Measurements from ENCODE around the gene PTDSS2.
"Not testable (repeated sequence)": the region's sequence is repeated elsewhere in the genome, so short reads cannot be mapped to it uniquely, and the experiment has no call there.

The PTDSS2 gene

DNA sequence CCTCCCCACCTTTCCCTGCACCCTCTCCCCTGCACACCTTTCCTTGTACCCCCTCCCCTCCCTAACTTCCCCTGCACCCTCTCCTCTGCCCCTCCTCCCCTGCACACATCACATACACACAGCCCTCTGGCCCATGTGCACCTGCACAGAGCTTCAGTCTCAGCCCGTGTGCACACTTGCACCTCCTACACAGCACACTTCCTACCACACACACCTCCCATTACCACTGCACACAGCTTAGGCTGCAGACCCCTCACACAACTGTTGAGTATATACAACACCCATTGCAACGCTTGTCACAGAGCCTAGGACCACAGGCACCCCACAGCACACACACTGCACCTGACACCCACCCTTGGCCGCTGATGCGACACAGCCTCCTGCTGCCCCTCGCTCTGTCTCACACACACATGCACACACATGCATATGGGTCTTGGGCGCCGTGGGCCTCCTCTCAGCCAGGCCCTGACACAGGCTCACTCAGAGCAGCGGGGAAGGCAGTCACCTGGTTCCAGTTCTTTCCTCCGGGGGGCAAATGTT lies 35.7 kb upstream of the PTDSS2 start:
- no peak for DNase-seq

DNA sequence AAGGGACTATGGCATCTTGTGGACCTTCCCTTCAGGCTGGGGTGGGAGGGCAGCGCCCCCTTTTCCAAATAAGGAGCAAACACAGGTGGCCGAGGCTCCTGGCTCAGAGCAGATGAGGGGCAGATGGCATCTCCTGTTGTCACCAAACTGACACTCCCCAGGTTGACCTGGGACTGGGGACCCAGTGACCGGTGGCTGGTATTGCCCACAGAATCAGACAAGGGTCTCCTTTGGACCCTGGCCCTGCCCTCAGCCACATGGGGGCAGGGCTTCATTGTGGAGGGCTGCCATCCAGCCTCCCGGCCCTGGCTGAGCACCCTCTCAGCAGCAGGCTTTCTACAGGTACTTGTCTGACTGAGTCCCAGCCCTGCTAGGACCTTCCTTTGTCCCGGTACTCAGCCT lies 34.4 kb upstream of the PTDSS2 start:
- no peak for DNase-seq

DNA sequence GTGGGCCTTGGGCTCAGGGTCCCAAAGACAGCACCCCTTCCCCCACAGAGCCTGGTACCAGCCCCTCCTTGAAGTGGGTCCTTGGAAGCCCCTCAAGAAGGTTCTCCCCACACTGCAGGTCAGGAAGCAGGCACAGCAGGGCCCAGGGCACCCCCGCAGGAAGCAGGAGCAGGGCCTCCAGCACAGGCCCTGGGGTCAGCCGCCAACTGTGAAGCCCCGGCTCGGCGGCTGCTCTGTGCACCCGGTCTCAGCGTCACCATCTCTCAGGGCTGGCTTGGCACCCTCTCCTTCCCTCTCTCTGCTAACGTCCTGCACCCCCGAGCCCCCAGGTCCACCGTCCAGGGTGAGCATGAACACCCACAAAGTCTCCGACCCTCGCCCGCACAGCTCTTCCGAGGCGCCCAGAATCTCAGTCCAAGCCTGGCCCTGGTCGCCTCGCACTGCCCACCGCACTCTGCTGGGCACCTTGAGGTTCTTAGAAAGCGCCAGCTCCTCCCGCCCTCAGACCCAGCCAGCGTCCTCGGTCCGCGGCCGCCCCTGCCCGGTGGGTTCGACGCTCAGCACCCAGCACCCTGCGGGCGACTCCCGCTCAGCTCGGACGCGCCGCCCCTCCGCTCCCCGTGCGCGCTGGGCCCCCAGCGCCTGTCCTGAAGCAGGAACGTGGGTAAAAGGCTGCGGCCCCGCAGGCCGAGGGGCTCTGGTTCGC lies 33.9 kb upstream of the PTDSS2 start:
- peak in 1 of 4 experiments; percentile 24 for DNase-seq

DNA sequence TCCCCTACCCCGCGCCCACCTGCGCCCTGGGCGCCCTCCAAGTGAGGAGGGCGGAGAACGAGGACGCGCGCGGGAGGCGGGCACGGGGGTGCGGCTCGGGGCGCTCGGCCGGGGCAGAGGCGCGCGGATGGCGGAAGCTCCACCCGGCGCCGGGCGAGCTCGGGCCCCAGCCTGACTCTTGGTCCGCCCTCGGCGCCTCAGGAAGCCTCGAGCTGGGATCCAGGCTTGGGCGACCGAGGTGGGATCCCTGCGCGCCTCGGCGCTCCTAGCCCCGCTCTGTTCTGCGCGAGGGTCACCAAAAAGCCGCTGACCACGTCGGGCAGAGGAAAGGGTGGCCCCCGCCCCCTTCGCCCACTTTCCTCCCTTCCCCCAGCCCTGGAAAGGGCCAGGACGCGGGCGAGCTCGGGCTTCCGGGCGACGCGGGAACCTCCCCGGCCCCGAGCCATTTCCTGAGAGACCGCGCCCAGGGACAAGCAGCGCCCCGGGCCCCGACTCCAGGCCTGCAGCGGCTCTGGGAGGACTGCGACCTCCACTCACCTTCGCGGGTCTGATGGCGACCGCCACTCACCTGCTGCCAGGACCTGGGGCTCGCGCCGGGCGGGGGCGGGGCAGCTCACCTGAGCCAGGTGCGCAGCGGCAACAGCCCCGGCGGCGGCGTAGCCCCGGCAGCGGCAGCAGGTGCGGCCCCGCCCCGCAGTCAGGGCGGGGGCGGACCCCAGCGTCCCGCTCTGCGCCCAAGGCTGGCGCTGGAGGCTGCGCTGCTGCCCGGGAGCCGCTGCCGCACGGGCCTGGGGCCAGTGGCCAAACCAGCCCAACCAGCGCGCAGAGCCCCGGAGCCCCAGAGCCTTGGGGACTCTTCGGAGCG lies 33.1 kb upstream of the PTDSS2 start:
- peak; percentile 52 to 87 (median 66) for DNase-seq

DNA sequence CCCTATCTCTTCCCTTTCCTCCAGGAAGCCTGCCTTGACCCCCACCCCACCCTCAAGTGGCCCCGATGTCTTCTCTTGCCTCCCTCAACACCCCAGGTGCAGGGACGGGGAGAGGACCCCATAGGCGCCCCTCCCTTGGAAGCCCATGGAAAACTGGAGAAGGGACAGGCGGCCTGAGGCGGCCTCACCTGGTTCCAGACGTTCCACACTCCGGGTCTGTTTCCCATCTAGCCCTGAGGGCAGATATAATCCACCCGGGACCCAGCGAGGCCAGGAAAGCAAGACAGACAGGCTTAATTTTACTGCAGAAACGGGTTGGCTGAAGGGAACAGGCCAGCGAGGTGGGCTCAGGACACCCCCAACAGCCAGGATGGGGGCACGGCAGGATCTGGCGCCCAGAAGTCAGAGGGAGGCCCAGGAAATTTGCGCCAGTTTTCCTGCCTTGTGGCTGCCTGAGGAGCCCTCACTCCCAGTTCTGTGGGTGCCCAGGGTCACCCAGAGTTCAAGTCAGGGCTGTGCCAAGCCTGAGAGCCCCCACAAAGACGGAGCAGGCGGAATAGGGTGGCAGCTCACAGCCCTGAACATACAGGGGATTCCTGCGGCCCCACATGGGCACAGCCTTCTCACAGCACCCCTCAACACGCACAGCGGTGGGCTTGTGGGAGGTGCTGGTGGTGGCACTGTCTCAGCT lies 32.3 kb upstream of the PTDSS2 start:
- no peak for DNase-seq

DNA sequence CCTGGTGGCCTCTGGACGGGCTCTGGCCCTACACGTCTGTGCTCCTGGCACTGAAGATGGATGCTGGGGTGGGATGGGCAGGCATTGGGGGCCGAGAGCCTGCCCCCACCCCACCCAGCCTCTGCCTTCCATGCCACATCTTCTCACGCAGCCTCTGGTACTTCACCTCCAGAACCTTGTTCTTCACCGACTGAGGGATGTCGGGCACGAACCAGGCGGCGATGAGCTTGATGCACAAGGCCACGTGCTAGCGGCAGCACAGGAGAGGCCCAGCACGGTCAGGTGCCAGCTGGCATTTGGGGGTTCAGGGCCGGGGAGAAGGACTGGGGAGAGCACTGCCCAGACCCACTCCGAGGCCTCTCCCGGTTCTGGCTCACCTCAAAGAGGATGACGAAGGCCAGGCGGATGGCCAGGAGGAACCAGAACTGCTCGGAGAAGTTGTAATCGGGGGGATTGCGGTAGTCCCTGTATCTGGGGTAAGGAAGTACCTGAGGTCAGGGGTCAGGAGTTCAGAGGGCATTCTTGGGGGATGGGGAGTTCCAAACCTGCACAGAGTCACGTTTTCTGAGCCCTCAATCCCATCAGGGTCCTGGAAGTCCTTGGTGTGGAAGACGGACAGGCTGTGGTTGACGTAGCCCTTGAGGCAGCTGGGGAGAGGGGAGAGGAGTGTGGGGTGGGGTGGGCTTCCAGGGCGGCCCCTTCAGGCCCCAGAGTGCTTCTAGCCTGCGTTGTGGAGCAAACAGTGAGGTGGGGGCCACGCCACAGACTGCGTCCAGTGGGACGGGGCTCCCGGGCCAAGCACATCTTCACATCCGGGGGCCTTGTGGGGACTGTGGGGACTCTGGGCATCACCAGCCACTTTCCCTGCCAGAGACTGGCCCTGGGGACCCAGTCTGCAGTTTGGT lies 31.5 kb upstream of the PTDSS2 start:
- no peak for DNase-seq

DNA sequence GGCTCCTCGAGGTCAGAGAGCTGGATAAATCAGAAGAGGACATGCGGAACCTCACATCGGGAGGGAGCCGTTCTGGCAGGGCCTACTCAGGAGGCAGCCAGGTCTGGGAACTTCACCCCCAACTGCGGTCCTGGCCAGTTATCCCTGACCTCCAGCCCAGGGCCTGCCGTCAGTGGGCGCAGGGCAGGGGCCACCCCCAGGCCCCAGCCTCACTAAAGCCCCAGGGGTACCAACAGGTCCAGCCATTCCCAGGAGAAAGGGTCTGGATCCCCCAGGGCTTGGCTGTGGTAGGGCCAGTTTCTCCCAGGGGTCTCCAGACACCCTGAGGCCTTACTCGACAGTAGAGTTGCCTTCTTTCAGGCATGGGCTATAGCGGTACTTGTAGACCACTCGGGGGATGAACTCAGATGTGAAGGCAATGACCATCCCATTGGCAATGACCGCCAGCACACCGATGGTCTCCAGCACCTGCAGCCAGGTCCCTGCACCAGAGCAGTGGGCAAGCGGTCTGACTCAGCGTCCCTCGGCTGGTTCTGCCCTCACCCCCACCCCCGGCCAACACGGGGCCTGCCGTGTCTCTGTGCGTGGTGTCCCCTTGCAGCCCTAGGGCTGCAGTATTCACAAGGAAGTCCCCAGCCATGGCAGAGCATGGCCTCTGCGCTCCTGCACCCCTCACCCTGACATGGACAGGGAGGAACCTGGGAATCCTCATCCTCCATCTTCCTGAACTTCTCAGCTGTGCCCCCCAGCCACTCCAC lies 30.7 kb upstream of the PTDSS2 start:
- no peak for DNase-seq

DNA sequence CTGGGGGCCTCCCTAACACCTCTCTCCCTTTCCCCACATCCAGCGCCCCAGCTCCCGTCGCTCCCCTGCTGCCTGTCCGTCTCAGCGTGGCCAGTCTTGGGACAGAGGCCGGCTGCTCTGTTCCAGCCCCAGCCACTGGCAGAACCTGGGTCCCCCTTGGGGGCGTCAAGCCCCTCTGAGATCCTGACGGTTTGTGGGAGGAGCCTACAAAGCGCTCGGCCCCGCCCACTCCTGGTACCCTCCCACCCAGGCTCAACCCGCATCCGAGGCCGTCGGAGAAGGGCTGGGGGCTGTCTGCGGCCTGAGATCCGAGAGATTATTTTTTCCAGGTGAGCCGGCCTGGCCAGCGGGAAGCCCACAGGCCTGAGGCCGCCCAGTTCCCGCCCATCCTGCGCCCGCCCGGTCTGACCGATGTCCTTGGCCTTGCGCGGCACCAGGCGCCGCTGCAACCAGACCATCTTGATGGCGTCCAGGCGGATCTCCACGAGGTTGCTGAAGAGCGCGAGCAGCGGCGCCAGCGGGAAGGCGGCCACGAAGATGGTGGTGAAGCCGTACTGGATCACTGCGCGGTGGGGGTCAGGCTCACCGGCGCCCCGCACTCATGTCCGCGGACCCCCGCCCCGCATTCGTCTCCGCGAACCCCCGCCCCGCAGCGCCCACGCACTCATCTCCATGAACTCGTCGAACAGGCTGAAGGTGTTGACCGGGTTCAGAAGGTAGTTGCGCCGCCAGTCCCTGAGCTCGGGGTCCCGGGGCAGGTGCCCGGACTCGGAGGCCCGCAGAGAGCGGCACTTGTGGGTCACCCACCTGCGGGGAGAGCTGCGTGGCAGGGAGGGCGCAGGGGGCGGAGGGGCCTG lies 29.8 kb upstream of the PTDSS2 start:
- no peak for DNase-seq

DNA sequence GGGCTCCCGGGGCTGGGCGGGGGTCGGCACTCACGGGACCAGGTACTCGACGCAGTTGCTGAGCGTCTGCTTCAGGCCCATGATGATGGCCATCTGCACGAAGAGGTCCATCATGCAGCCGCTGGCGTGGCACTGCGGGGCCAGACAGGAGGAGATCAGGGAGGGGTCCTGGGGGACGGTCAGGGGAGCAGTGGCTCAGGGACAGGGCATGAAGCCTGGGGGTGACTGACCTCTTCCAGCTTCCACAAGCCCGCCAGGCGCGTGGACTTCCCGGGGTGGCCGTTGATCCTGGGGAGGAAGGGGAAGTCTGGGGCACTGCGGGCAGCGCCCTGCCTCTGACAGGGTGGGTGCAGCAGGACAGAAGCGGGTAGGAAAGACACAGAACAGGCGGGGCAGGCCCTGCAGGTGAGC lies 29.2 kb upstream of the PTDSS2 start:
- no peak for DNase-seq

DNA sequence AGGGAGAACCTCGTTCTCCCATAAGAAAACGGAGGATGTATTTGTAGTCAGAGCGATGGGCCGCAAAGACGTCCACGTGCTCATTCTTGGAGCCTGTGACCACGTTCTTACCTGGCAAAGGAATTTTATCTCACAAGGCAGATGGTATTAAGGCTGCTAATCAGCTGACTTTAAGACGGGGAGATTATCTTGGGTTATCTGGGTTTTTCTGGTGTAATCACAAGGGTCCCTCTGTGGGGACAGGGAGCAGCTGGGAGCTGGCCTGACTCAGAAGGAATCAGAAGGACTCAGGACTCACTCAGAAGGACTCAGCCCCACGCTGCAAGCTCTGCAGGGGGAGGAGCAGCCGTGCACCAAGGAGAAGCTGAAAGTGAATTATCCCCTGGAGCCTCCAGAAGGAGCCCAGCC lies 27.8 kb upstream of the PTDSS2 start:
- no peak for DNase-seq

DNA sequence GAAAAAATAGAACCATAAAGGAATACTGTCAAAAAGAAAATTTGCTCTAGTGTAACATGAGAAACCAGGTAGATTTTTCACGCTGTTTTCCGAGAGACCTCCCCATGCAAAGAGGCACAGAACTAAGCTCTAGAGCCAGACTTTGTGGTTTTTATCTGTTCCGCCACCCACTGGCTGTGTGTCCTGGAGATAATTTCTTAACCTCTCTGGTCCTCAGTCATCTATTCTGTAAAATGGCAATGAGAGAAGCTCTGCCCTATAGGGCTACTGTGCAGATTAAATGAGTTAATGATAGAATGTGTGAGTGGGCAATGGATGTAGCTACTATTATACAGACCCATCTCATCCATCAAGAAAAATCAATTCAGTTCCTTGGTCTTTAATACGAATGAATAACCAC lies 25.8 kb upstream of the PTDSS2 start:
- DNase-seq = no peak

DNA sequence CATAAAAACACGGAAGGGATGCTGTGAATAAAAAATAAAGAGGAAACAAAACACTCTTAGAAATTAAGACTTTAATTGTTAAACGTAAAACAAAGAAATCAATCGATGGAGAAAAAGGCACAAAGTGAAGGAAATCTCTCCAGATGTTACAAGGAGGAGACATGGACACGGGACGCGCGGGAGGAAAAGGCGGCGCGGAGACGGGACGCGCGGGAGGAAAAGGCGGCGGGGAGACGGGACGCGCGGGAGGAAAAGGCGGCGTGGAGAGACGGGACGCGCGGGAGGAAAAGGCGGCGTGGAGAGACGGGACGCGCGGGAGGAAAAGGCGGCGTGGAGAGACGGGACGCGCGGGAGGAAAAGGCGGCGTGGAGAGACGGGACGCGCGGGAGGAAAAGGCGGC lies 25.3 kb upstream of the PTDSS2 start:
- DNase-seq = not testable (repeated sequence)

DNA sequence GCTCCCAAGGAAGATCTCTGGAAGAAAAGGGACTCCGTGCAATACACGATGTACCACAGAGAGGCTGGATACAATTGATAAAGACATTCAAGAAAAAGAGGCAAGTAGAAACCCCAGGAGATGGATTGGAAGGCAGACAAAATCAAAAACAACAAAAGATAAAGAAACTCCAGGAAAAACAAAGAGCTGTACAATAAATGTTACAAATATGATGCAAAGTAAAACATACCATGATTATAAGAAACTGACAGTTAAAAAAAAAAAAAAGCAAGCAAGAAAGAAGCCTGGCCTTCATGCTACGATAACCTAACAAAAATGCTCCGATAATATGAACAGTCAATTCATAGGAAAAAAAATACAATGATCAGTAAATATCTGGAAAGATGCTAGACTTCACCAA lies 24.8 kb upstream of the PTDSS2 start:
- no peak for DNase-seq

DNA sequence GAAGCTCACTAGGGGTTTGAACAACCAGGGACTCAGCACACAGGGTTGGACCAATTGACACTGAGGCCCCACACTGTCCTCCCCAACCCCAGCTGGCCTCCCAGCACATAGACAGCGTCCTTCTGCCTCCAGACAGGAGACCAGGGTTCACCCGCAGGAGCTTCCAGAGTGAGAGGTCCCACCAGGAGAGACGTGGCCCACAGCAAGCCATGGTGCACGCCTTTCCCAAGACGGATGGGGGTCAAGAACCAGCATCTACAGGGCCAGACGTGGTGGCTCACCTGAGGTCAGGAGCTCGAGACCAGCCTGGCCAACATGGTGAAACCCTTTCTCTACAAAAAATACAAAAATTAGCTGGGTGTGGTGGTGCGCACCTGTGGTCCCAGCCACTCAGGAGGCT lies 23.2 kb upstream of the PTDSS2 start:
- no peak for DNase-seq

DNA sequence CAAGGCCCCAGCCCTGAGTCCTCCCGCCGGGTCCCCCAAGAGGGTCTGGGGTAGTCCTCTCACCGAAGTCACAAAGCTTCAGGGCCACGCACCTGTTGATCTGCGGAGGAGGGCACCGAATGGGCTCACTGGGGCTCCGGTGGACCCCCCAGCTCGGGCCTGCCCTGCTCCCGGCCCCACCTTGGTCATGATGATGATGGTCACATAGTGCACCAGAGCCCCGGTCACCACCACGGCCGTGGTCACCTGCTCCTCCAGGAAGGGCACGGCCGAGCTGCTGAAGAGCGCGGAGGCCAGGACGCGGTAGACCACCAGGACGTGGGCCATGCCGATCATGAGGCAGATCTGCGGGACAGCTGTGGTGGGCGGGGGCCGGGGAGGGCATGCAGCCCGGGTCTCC lies 21.8 kb upstream of the PTDSS2 start:
- DNase-seq = no peak

DNA sequence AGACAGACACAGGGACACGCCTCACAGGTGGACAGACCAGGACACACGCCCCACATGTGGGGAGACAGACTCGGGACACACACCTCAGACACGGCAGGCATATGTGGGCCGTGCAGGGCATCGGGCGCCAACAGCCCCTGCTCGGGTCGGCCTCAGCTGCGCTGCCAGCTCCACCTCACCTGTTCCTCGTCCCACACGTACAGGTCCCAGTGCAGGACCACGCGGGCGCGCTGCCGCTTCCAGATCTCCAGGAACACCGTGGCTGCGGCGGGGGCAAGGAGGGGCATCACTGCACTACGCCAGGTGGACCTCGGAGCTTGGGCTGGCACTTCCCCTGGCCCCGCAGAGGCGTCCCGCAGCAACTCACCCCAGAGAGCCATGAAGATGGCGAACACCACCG lies 20.7 kb upstream of the PTDSS2 start:
- DNase-seq = no peak

DNA sequence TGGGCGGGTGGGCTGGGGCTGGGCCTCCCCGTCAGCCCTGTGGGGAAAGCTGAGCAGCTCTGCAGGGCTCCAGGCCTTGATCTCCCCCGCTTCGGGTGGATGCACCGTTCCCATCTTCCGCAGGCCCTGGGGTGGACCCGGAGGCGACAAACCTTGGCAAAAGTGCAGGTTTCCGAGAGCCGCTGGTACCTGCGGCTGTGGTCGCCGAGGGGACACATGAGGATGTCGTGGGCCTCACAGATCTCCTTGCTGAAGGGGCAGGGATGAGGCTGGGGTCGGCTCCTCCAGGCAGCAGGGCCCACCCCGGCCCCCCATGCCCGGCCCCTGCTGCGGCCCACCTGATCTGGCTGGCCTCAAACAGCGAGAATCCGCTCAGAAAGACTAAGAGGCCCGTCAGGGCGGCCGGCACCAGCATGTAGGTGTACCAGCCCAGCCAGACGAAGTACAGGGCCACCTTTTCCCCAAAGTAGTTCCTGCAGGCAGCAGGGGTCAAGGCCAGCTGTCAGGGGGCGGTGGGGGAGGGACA lies 20.1 kb upstream of the PTDSS2 start:
- DNase-seq = no peak

DNA sequence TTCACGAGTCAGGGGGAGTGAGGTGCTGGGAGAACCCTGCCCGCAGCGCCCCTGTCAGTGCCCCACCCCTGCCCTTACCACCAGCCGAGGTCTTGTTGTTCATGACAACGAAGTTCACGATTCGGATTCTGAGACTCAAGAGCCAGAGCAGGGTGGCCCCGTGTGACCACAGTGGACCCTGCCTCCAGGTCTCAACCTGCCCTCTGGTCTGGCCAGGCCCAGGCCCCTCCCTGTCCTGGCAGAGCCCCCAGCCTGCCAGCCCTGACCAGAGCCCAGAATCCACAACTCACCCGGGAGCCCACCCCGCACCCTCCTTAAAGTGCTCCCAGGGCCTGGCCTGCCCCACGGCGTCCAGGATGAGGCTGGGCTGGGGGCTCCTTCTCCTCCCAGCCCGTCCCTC lies 18.2 kb upstream of the PTDSS2 start:
- no peak for DNase-seq

DNA sequence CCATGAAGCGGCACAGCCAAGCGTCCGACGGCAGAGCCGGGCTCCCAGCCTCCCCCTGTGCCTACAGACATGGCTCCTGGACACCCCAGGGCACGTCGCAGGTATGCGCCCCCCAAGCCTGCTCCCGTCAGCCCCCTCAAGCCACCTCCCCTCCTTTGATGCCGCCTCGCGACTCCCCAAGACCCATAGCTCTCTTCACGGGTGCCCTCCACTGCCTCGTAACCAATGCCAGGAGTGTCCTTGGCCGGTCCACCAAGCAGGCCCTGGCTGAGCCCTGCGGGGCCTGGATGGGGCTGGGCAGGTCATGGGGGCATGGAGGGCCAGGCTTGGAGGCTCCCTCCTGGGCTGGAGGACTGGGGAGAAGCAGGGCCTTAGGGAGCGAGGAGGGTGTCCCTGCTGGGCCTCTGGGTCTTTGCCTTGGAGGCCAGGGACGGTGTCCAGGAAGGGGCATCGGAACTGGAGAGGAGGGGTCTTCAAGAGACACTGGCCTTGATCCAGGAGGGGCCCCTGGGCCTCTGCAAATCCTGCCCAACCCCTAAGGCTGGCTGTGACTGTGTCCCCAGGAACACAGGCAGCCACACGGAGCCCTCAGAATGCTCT lies 17.5 kb upstream of the PTDSS2 start:
- DNase-seq = no peak

DNA sequence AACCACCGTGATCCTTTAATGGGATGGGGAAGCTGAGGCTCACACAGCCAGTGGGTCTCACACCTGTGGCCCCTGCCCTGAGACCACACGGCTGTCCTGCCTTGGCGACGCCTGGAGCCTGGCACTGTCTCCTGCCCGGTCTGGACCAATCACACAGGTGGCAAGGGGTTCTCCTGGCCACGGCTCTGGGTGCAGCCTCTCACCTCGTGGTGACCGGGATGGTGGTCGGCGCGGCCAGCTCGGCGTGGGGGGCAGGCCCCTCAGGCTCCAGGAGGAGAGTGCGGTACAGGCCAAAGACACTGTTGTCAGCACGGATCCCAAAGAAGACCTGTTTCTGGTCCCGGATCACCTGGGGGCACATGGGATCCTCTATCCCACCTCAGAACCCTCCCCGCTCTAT lies 17.0 kb upstream of the PTDSS2 start:
- no peak for DNase-seq

All from suppressor macrophage (primary cell).